HG03439 (cell line): ENCODE results near the gene JMJD8.

Experiments used
- ATAC-seq: cut with Tn5 transposase; IDR thresholded peaks from one replicate; pipeline ENCODE4 v1.9.1; 2021; ENCODE audit warnings: mild to moderate bottlenecking, moderate library complexity; ENCODE audit not compliant: unreplicated experiment

The JMJD8 gene

DNA sequence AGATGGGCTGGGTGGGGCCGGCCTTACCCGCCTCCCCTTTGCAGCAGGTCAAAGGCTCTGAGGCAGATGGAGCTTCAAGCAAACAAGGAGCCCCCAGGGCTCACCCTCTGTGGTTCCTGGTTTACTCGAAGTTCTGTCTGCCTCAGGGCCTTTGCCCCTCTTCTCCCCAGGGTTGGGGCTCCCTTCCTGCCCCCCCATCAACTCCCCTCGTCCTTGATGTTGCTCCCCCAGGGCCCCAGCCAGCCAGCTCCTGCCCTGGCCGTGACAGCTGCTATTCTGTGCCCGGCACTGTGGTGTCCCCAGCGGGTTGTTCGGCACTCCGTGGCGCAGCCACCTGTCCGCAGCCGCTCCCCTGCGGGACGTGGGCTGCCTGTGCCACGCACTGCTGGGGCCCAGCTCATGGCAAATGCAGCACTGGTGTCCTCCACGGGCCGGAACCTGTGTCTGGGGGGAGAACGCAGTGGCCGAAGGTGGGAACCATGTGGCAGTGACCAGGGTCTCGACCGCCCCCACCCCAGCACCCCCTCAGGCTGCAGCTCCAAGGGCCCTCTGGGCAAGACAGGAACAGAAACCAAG is 26.5 kb upstream of the JMJD8 start:
- ATAC-seq: no peak

DNA sequence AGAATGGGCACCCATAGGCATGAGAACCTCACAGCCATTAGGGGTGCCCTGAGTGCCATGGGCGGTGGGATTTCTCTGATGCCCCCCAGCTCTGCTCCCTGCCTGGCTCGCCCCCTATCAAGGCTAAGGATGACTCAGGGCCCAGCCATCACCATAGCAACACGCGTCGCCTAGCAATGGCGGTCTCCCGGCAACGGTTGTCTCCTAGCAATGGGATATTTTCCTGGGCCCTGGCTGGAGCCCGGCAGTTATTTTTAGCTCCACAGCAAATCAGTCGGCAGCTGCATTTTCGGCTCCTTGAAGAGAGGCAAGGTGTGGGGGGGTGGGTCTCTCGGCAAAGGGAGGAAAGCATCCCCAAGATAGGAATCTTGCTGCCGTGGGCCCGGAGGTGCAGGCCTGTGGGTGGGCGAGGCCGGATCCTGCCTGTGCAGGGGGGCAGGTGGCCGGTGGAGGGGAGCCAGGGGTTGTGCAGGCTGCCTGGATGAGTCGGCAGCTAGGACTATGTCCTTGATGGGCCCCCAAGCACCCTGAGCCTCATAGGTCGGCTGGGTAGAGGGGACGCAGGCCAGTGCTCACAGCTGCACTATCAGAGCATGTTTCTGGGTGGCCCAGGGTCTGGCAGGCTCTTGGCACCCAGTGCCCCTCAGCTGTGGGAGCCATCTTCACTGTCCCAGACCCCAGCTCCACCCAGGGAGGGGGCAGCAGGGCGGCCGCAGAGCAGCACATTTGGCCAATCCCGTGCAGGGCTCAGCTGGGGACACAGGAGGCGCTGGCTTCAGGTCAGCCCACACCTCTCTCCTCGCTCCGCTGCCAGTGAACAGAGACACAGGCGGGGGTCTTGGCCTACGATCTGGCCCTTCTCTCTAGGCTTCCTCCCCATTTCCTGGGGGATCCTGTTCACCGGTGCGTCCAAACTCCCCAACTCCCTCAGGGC is 25.7 kb upstream of the JMJD8 start:
- ATAC-seq: no peak

DNA sequence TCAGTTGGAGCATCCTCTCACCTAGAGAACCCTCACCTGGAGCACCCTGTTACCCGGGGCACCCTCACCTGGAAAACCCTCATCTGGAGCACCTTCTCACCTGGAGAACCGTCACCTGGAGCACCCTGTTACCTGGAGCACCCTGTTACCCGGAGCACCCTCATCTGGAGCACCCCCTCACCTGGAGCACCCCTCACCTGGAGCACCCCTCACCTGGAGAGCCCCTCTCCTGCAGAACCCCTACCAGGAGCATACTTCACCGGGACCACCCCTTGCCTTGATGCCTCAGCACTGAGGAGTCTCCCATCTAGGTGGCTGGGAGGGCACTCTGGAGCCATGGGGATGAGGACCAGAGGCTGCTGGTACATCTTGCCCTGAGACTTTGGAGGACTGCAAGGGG is 24.8 kb upstream of the JMJD8 start:
- ATAC-seq: no peak

DNA sequence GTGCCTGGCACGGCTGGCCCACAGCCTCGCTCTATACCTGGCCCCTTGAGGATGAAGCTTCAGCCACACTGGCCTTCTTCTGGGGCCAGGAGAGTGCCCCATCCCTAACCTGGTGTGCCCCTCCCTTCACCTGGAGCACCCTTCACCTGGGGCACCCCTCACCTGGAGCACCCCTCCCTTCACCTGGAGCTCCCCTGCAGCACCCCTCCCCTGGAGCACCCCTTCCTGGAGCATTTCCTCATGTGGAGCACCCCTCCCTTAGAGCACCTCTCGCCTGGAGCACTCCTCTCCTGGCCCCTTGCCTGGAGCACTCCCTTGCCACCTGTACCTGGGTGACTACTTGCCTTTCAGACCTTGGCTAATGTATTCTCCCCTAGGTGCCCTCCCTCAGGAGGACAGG is 23.9 kb upstream of the JMJD8 start:
- ATAC-seq: no peak

DNA sequence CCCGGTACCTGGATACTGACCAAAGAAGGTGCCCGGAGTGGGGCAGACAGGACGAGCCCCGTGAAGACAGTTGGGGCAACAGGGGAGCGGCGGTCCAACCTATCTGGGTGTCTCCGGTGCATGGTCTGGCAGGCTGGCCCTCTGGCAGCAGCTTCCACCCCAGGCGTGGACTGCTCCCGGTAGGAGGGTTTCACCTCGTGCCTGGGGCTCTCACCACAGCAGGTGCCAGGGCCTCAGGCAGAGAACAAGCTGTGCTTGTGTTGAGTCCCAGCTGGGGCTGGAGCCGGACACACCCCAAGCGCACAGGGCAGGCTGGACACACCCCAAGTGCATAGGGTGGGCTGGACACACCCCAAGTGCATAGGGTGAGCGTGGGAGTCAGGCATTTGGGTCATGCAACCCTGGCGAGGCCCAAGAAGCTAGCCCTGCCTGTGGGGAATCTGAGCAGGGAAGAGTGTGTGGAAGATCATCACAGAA is 23.0 kb upstream of the JMJD8 start:
- ATAC-seq: no peak

DNA sequence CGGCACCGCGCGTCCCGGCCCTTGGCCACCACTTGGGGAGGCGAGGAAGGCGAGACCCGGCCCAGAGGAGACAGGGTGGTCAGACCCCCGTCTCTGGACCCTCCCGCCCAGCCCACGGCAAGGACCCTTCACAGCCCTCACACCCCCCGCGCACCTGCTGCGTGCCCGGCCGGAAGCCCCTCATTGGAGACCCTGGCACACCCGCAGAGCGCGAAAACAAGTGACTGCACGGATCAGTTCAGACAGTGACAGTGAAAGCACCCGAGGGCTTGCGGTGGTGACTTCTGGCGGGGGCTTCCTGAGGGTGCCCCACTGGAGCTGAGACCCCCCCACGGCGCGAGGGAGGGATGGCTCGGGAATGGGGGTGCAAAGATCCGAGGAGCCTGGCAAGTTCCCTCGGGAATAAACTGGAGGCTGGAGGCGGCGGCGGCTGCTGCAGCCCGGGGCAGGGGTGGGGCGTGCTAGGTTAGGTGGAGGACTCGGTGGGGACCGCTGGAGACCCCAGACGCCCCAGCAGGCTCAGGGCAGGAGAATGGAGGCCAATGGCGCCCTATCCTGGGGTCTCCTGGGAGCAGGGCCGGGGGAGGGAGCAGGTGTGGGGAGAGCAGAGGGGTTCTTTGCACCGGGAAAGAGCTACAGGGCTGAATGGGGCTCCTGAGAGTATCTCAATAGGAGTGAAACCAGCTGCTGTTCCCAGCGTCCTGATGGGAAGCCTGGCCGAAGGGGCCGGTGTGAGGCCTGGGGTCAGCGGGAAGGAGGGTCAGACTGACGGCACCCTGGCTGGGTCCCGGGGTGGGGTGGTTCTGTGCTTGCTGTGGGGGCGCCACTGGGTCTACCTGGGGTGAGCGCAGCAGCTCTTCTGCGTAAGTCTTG is 22.3 kb upstream of the JMJD8 start:
- ATAC-seq: no peak

DNA sequence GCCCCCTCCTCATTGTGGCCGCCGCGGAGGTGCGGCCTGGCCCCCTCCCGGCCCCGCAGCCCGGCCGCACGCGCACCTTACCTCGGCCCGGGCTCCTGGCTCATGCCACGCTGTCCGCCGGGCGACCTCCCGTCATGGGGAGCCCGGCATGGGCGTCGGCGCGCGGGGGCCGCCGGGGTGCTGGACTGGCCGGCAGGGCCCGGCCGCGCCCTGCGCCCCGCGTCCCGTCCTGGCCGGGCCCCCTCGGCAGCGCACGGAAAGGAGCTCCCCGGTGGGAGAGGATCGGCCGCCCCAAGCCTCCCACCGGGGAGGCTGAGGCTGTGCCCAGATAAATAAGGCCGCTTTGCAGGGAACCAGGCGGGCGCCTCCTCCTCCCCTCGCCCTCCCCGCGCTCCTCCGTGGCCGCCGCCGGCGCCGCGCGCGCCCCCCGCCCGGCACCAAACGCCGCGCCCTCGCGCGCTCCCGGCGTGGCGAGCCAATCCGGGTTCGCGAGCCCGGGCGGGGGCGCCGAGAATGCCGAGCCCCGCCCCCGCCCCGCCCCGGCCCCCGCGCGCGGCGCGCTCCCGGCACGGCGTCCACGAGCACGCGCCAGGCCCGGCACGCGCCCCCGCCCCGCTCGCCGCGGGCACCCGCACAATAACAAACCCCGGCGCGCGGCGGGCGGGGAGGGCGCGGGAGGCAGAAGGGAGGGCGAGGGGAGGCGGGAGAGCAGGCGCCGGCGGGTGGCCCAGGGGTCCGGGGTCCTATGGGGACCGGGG is 21.5 kb upstream of the JMJD8 start, which contains the start of gene FBXL16:
Gene FBXL16, minus strand, starts transcription at position 371 of the 758 bp plus-strand sequence. CDS start 8,396 bp downstream, outside the sequence.
- no peak for ATAC-seq

DNA sequence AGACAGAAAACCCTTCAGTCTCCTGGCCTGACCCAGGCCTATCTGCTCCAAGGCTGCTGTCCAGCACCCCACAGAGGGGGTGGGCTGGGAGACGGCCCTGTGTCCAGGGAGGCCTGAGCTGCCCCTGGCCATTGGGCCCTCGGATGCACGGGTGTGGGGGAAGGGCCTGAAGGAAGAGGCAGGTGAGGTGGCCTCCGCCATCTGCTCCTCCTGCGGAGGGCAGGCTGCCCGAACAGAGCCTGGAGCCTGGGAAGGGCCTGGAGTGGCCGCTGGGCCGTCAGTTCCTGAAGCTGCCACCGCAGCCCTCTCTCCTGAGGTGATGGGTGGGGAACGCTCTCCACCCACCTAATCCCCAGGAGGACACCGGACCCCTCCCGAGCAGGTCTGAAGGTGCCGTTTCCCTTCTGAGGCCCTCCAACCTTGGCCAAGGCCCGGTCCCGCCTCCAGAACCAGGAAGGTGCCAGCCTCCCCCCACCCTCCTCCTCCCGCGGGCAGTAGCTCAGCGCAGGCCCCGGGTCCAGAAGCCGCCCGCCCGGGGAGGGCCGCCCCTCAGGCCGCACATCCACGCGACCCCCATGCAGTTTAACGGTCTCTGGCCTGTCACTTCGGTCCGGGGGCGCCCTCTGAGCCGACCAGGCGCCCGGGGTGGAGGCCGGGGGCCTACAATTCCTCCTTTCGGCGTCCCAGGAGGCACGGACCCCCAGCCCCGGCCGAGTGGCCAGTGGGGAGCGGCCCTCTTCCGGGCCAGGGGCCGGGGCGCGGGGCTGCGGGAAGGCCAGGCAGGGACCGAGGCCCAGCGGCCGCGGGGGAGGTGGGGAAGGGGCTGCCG is 20.6 kb upstream of the JMJD8 start:
- ATAC-seq: no peak

DNA sequence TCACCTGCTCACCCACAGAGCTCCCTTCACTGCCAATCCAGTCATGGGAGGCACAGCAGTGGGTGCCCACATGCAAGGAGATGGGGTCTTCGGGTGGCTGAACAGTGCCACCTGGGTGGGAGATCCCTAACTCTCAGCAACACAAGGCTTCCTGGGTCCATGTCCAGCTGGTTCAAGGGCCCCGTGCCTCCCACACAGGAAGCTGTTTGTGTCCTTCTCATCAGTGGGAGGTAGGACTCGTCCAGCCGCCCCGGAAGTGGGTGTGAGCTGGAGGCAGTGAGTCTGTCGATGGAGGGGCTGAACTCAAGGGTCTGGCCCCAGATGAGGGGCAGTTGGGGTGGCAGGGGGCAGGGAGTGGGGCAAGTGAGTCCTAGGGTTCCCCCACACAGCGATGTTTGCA is 19.9 kb upstream of the JMJD8 start:
- ATAC-seq: no peak

DNA sequence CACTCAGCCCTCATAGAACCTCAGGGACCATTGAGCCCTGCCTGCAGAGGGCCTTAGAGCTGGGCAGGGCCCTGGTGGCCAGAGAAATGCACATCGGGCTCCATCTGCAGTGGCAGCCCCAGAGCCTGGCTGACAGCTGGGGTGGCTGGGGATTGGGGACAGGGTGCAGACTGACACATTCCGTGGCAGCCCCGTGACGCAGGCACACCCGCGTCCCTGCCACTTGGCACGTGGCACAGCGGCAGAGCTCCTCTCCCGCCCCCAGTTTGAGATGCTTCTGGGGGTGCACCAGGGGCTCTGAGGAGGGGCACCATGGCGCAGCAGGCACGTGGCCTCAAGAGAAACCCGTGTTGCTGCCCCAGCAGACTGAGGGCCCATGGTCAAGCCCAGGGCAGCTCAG is 19.3 kb upstream of the JMJD8 start:
- no peak for ATAC-seq

DNA sequence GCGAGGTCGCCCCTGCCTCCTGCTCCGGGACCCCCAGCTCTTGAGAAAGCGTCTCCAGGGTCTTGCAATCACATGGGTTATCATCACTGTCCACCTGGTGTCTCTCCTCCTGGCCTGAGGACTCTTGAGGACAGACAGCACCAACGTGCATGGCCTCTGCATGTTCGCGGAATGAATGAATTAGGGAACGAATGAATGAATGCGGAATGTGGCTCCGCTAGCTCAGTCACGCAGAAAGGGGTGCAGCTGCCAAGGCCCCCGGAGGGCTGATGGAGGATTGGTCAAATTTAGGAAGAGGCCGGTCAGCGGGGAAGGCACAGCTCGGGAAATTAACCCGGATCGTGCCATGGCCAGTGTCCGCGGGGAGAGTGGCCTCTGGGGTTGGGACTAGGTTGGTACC is 18.2 kb upstream of the JMJD8 start:
- no peak for ATAC-seq

DNA sequence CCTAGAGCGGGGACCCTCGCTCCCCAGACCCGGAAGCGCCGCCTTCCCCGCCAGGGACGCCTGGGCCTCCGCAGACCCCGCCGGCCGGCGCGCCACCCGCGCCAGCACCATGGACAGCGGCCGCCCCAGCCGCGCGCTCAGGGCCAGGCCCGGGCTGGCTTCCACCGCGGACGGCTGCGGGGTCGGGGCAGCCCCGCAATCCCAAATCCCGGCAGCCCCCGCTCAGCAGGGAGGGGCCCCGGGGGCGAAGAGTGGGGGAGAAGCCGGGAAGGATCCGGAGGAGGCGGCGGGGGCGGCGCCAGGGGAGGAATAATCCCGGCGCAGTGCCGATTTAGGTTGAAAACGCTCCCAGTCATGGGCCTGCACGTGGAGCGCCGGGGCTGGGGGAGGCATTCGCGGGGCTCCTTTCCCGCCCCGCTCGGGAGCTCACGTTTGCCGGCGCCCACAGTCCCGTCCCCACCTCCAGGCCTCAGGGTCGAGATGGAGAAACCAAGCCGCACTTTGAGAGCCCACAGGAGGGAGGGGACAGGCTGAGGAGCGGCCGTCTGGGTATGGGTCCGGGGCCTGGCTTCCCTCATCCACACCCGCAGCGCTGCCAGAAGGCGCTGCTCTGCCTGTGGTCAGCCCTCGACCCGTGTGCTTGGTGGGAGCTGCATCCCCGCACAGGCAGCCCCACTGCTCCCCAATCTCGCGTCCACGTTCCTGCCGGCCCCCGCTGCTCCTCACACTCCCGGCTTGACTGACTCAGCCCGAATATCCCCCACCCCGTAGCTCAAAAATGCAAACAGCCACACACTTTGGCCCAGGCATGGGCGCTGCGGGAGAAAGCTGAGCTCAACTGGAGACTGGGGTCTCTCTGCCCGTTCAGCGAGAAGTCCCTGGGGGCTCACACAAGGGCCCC is 16.8 kb upstream of the JMJD8 start:
- no peak for ATAC-seq

DNA sequence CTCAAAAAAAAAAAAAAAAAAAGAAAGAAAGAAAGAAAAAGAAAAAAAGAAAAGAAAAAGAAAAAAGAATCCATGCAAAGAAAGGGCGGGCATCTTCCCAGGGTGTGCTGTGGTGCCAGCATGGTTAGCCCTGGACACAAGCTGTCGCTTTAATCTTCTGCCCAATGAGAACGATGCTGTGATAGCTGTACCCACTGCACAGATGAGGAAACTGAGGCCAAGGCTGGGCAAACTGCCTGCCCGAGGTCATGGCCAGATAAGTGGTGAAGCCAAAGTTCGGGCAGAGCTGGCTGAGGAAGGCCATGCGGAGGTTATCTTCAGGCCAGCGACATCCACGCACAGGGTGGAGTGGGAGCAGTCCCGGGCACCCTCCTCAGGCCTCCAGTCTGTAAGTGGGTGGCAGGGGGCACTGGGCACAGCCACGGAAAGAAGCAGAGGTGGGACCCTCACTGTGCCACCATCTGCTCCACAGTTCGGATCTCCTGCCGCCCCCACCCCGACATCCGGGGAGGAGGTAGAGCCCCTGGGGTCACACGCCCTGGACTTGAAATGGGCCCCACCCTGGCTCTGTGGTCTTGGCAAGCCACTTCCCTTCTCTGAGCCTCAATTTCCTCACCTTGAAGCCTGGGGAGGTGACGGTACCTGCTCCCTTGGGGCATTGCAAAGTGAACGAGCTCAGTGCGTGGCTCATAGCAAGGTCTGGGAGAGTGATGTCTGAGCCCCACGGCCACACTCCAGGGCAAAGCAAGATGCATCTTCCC is 15.0 kb upstream of the JMJD8 start:
- no peak for ATAC-seq

DNA sequence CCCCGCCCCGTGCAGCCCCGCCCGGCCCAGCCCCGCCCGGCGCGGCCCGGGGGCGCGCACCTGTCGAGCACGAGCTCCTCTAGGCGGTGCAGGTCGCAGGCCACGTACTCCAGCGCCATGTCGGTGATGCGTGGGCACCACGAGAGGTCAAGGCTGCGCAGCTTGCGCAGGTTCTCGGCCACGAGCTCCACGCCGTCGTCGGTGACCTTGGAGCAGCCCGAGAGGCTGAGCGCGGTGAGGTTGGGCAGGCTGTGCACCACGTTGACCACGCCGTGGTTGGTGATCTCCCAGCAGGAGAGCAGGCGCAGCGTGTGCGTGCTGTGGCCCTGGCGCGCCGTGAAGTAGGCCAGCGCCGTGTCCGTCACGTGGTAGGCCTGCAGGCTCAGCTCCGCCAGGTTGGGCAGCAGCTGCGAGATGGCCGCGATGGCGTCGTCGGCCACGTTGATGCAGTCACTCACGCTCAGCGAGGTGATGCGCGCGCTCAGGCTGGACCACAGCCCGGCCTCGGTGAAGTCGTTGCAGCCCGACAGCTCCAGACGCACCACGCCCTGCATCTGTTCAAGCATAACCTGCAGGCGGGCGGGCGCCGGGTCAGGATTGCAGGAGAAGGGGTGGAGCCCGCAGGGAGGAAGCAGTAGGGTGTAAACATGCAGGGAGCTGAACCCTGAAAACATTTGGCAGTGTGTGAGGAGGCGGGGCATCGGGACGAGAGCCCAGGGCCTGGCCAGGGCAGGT is 11.4 kb upstream of the JMJD8 start:
- ATAC-seq: no peak

DNA sequence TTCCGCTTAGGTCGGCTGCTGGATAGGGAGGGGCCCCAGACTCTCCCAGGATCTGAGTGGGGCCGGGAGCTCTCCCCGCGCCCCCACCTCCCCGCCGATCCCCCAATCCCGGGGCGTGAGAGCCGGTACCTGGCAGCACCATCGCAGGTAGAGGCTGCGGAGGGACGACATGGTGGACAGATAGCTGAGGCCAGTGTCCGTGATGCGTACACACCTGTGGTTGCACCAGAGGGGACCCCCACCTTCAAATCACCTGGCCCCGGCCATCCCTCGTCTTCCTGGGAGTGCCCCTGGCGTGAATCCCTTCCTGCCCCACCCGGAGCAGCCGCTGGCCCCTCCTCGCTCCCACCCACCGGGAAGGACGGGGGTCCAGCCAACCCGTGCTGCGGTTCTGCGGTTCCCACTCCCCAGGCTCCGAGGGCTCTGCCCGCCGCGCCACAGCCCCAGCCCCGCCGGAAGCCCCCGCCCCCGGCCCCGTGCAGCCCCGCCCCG is 10.8 kb upstream of the JMJD8 start:
- ATAC-seq: no peak

DNA sequence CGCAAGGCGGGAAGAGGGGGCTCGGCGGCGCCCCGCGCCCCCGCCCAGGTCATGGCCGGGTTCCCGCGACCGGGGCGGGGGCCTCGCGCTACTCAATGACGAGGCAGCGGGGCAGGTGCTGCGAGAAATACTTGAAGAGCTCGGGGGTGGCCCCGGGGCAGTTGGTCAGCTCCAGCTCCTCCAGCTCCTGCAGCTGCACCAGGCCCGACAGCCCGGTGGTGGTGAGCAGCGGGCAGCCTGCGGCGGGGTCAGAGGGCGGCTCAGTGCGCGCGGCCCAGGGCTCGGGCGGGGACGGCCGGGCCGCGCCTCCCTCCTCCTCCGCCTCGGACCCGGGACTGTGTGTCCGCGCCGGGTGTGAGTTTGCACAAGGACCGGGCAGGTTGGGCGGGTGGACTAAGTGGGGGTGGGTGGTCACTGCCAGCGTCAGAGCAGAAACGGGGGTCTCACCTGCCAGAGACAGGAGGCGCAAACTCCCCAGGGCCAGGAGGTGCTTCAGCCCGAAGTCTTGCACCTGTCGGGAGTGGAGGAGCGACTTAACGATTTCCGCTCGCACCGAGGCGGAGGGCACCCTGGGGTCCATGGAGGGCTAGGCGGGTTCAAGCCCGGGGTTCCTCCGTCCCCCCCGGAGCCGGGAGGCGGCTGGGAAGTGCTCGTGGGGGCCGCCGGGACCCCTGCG is 10.2 kb upstream of the JMJD8 start:
- no peak for ATAC-seq

DNA sequence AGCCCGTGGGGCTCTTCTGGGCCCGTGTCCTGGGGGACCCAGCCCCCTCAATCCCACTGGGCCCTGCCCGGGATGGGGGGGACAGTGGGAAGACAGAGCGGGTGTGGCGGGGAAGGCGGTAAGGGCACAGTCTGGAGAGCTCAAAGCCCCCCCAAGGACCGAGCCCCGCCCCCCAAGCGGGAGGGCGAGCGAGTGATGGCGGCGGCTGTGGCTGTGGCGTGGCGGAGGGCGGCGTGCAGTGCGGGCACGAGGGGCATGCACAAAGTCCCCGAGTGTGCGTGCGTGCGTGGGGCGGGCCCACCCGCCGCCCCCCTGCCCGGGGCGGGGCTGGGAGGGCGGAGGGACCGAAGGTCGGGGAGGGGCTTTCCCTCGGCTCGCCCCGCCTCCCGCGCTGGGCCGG is 9.6 kb upstream of the JMJD8 start:
- ATAC-seq: no peak
